Thyroid gland (tissue), 4 donors: ENCODE results near the gene B4GALNT4. TPM values are rescaled to one million over a fixed set of nuclear protein-coding genes. Genes with fewer than 3 reads are reported as not detected.

Experiments
- DNase-seq, 2 donors: peaks; one replicate each; pipeline ENCODE4 v3.0.0-alpha.2; 2019
- H3K27ac ChIP-seq, 3 donors: fragments of 200-600 bp; sonication (generic); 1 replicate in 2 of 3; 2 replicates in 1 of 3; pipeline ENCODE4 v1.5.1; 2016 to 2019; ENCODE audit warnings: mild to moderate bottlenecking in 1 of 3, moderate library complexity in 1 of 3
- H3K27me3 ChIP-seq: fragments of 200-600 bp; sonication (generic); one replicate; pipeline ENCODE4 v1.5.1; 2019
- H3K36me3 ChIP-seq, 2 donors: fragments of 200-600 bp; sonication (generic); one replicate each; pipeline ENCODE4 v1.5.1; 2016 to 2019
- H3K4me1 ChIP-seq, 2 donors: fragments of 200-600 bp; sonication (generic); one replicate each; pipeline ENCODE4 v1.5.1; 2017 to 2019
- H3K4me3 ChIP-seq, 3 donors: fragments of 200-600 bp; sonication (generic); replicated peaks in 1 of 3; 1 replicate in 2 of 3; 2 replicates in 1 of 3; pipeline ENCODE4 v1.5.1; 2016; ENCODE audit warnings: mild to moderate bottlenecking in 1 of 3
- H3K9me3 ChIP-seq: fragments of 200-600 bp; sonication (generic); one replicate; pipeline ENCODE4 v1.5.1; 2017
- POLR2A ChIP-seq, 2 donors: fragments of 450-650 bp; IDR thresholded peaks; one replicate each; pipeline ENCODE4 v1.6.1; 2017; ENCODE audit warnings: antibody characterized with exemption in 2 of 2, mild to moderate bottlenecking in 2 of 2, moderate library complexity in 1 of 2
- WGBS, 2 donors: methylation state at CpG; one replicate each; pipeline ENCODE4 v1.1.5; 2017; 5-methylcytosine and 5-hydroxymethylcytosine counted together
- intact Hi-C: fragments of 100-400 bp; cut with DNase I; formaldehyde crosslinking; loops from one replicate; pipeline ENCODE4 v1.15.1; 2023
- total RNA-seq, 4 donors: library from RNA; depleted of rRNA; stranded (reverse); fragments of >200 nt; gene quantifications; one replicate each; pipeline ENCODE4 v1.2.3, GENCODE V29; 2016
- TF ChIP-seq, protein P1 (sequence below), 6 experiments: fragments of 200-600 bp in 3 of 6; fragments of 450-650 bp in 3 of 6; sonication (generic) in 3 of 6; IDR thresholded peaks; one replicate each; pipeline ENCODE4 v1.5.1; 2016 to 2019; ENCODE audit warnings: antibody characterized with exemption in 6 of 6, mild to moderate bottlenecking in 2 of 6, inconsistent platforms in 1 of 6, moderate library complexity in 1 of 6

B4GALNT4 gene
- total RNA-seq, 4 donors from 2014 or later, result 0.98 to 1.2 TPM; not detected in 2

DNA sequence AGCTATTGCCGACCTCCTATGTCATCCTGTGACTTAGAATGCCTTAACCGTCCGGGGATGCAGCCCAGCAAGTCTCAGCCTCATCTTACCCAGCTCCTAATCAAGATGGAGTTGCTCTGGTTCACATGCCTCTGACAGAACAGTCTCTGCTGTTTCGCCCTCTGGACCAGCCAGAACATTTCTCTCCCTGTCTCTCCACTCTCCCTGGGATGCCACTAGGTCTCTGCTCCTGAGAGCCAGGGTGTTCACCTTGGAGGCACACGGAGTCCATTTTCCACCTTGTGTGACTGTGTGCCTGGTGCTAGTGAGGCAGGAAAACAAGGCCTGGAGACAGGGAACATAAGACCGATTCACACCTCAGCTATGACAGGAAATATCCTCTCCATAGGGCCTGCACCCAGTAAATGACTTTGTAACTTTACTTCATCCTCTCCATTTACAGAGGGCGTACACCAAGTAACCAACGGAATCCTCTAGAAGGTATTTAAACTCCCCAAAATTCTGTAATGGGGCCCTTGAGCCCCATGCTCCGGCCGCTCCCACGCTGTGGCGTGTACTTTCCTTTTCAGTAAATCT, 16.8 kb upstream of the B4GALNT4 start:
- H3K27me3 ChIP-seq, result no peaks in the 10 kb centered on the region
- H3K9me3 ChIP-seq, result no peaks in the 10 kb centered on the region
- intact Hi-C loops, result loop anchor here (5.0 kb wide), 1 partner anchor 35 kb away; no protein-coding TSS in a partner anchor
- peaks cover 24 to 34% of the 10 kb centered on the region in 2 donors for H3K4me1 ChIP-seq
- no peak for DNase-seq
- no peak overlapping the region for H3K4me3 ChIP-seq
- no peaks in the 10 kb centered on the region for H3K36me3 ChIP-seq
- 96 to 97% methylated on average over 12 of the region's 12 CpGs for WGBS, 2 donors
- H3K27ac ChIP-seq, result peak overlapping the region; percentile 58 to 98 (median 92)
- TF ChIP-seq, protein P1, sequence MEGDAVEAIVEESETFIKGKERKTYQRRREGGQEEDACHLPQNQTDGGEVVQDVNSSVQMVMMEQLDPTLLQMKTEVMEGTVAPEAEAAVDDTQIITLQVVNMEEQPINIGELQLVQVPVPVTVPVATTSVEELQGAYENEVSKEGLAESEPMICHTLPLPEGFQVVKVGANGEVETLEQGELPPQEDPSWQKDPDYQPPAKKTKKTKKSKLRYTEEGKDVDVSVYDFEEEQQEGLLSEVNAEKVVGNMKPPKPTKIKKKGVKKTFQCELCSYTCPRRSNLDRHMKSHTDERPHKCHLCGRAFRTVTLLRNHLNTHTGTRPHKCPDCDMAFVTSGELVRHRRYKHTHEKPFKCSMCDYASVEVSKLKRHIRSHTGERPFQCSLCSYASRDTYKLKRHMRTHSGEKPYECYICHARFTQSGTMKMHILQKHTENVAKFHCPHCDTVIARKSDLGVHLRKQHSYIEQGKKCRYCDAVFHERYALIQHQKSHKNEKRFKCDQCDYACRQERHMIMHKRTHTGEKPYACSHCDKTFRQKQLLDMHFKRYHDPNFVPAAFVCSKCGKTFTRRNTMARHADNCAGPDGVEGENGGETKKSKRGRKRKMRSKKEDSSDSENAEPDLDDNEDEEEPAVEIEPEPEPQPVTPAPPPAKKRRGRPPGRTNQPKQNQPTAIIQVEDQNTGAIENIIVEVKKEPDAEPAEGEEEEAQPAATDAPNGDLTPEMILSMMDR (IDR thresholded peaks at IDR 0.05), result no peak
- TF ChIP-seq POLR2A (IDR thresholded peaks at IDR 0.05), result no peak

DNA sequence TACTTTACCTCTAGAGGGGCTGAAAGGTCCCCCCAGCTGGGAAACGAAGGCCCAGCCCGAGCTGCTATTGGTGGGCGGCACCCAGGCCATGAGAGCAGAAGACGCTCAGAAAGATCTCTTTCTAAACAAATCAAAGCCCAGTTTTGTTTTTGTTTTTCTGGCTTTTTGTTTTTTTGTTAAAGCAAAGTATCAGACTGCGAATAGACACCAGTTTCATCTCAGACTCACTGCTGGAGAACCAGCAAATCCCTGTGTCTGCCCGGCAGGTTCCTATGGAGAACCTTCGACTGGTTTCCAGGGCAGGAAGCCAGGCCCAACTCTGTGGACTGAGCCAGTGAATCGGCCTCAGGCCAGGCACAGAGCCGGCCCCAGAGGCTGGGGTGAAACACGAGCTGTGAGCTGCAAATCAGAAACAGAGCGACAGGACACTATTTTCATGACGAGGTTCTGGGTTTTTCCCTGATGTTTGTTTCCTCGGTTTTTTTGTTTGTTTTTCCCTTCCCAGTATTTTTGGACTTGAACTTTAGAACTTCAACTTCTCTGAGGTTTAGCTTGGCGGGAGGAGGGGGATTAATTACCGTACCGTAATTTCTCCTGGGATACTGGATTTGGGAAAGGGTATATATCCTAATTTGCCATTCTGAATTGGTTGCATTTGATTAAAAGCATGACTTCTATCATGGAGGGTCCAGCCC, 16.0 kb upstream of the B4GALNT4 start:
- H3K27ac ChIP-seq, result peak overlapping the region; percentile 58 to 98 (median 92)
- H3K9me3 ChIP-seq, result no peaks in the 10 kb centered on the region
- no peaks in the 10 kb centered on the region for H3K27me3 ChIP-seq
- WGBS, 2 donors, result 35 to 38% methylated on average over 16 of the region's 16 CpGs
- intact Hi-C loops, result loop anchor here (5.0 kb wide), 1 partner anchor 36 kb away; no protein-coding TSS in a partner anchor
- DNase-seq, result peak; percentile 82 to 86
- H3K36me3 ChIP-seq, result no peaks in the 10 kb centered on the region
- H3K4me3 ChIP-seq, result no peak overlapping the region
- H3K4me1 ChIP-seq, result peaks cover 24 to 32% of the 10 kb centered on the region in 2 donors
- TF ChIP-seq POLR2A (IDR thresholded peaks at IDR 0.05), result peak in 1 of 2 donors; percentile 38
- TF ChIP-seq, protein P1 (IDR thresholded peaks at IDR 0.05), result no peak

DNA sequence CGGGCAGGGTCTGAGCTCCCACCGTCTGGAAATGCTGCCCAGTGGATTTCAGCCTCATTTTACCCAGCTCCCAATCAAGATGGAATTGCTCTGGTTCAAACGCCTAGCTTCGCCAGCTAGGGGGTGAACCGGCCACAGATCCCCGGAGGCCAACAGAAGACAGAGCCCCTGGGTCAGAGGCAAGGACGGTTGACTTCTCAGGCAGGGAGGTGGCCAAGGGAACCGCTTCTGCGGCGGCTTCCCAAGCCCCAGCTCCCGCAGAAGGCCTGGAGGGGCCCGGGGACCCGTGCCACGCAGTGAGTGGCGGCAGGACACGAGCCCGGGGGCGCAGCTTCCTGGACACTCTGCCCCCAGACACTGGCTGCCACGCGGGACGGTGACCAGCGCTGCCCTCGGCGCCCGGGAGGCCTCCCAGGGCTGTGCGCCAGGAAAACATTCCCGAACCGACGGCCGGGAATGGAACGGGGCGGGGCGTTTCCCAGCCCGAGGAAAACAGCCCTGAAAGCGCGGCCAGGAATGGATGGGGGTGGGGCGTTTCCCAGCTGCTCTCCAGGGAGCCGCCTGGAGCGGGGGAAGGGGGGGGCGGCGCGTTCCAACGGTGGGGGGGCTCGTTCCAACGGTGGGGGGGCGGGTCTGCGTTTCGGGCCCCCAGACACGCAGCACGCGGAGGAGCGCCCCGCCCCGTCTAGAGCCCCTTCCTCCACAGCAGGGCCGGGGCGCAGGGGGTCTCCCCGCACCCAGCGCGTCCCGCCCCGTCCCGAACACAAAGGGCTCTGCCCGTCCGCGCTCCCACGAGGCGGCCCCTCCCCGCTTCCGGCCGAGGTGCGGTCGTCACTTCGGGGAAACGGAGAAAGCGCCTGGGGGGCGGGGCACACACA, 13.5 kb upstream of the B4GALNT4 start:
- peak overlapping the region in 1 of 3 donors; percentile 28 for H3K4me3 ChIP-seq
- H3K36me3 ChIP-seq, result no peaks in the 10 kb centered on the region
- 14 to 17% methylated on average over 9 to 31 of the region's 76 CpGs for WGBS, 2 donors
- TF ChIP-seq POLR2A (IDR thresholded peaks at IDR 0.05), result no peak
- TF ChIP-seq, protein P1 (IDR thresholded peaks at IDR 0.05), result no peak
- intact Hi-C loops, result loop anchor here (5.0 kb wide), 1 partner anchor 49 kb away; the partner anchor contains the start of gene IFITM2
- DNase-seq, result peak; percentile 82
- H3K9me3 ChIP-seq, result no peaks in the 10 kb centered on the region
- peaks cover 24 to 29% of the 10 kb centered on the region in 2 donors for H3K4me1 ChIP-seq
- H3K27me3 ChIP-seq, result no peaks in the 10 kb centered on the region
- H3K27ac ChIP-seq, result peak overlapping the region; percentile 77 to 98 (median 90)

DNA sequence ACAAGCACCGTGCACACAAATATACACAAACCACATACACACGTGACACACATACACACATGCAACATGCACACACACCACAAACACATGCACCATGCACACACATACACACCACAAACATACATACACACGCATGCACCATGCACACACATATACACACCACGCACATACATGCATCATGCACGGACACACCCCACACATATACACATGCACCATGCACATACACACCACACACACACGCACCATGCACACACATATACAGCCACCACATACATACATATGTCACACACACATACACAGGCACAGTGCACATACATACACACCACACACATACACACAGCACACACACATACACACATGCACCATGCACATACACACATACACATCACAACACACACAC, 12.7 kb upstream of the B4GALNT4 start:
- Histone ChIP-seq H3K27me3 (no peaks in the 10 kb centered on the region), H3K4me1 (peaks cover 24 to 29% of the 10 kb centered on the region in 2 donors), H3K9me3 (no peaks in the 10 kb centered on the region), H3K4me3 (no peak overlapping the region), H3K27ac (no peak overlapping the region), H3K36me3 (no peaks in the 10 kb centered on the region)
- no peak for TF ChIP-seq POLR2A (IDR thresholded peaks at IDR 0.05)
- TF ChIP-seq, protein P1 (IDR thresholded peaks at IDR 0.05), result no peak
- intact Hi-C loops, result loop anchor here (5.0 kb wide), 1 partner anchor 49 kb away; the partner anchor contains the start of gene IFITM2
- DNase-seq, result no peak
- WGBS, 2 donors, result 78% methylated on average over 6 of the region's 6 CpGs
